H1 (cell line): Measurements from ENCODE around the gene NUDT2.

Experiments
- ATF3 ChIP-seq: IDR thresholded peaks from 2 replicates; pipeline ENCODE4 v1.6.1; 2011; ENCODE audit warnings: low read depth, mild to moderate bottlenecking, low read length; ENCODE audit not compliant: insufficient read depth
- CTCF ChIP-seq, 3 experiments: IDR thresholded peaks; 1 replicate in 2 of 3; 2 replicates in 1 of 3; pipeline versions ENCODE4 v1.5.1 to v1.6.1; 2011; ENCODE audit warnings: low read length in 3 of 3, mild to moderate bottlenecking in 3 of 3, inconsistent platforms in 2 of 3, low read depth in 1 of 3, moderate library complexity in 1 of 3; ENCODE audit not compliant: insufficient read depth in 1 of 3; ENCODE audit errors: control extremely low read depth in 1 of 3
- EP300 ChIP-seq, 2 experiments: IDR thresholded peaks; 1 replicate in 1 of 2; 2 replicates in 1 of 2; pipeline ENCODE4 v1.6.1; 2011 to 2012; ENCODE audit warnings: low read depth in 2 of 2, low read length in 2 of 2, mild to moderate bottlenecking in 2 of 2, borderline replicate concordance in 1 of 2, inconsistent platforms in 1 of 2, moderate library complexity in 1 of 2
- POLR2A ChIP-seq, 2 experiments: IDR thresholded peaks; 1 replicate in 1 of 2; 2 replicates in 1 of 2; pipeline ENCODE4 v1.6.1; 2011; ENCODE audit warnings: low read depth in 2 of 2, low read length in 2 of 2, mild to moderate bottlenecking in 2 of 2; ENCODE audit errors: control extremely low read depth in 1 of 2
- SP1 ChIP-seq: IDR thresholded peaks from 2 replicates; pipeline ENCODE4 v1.6.1; 2011; ENCODE audit warnings: low read depth, low read length
- SRF ChIP-seq: IDR thresholded peaks from 2 replicates; pipeline ENCODE4 v1.6.1; 2011; ENCODE audit warnings: mild to moderate bottlenecking, low read depth, low read length, moderate library complexity
- TEAD4 ChIP-seq: IDR thresholded peaks from 2 replicates; pipeline ENCODE4 v1.6.1; 2012; ENCODE audit warnings: low read depth, low read length, inconsistent platforms, mixed read lengths
- YY1 ChIP-seq: IDR thresholded peaks from 2 replicates; pipeline ENCODE4 v1.6.1; 2011; ENCODE audit warnings: low read depth, mild to moderate bottlenecking, low read length
- ZNF274 ChIP-seq: IDR thresholded peaks from 2 replicates; pipeline ENCODE4 v1.7.0; 2012; ENCODE audit warnings: low read length, borderline replicate concordance; ENCODE audit errors: extremely low read depth

- TF ChIP-seq ATF3: no peak
- no peak for TF ChIP-seq CTCF (IDR thresholded peaks at IDR 0.05; ENCODE audit: control extremely low read depth in 1 of 3, insufficient read depth in 1 of 3, low read depth in 1 of 3, low read length in 3 of 3)
- no peak for TF ChIP-seq SP1
- no peak for TF ChIP-seq EP300 (IDR thresholded peaks at IDR 0.05; ENCODE audit: borderline replicate concordance in 1 of 2, low read depth in 2 of 2, low read length in 2 of 2)
- TF ChIP-seq YY1: no peak
- no peak for TF ChIP-seq POLR2A (IDR thresholded peaks at IDR 0.05; ENCODE audit: control extremely low read depth in 1 of 2, low read depth in 2 of 2, low read length in 2 of 2)
- TF ChIP-seq ZNF274: no peak
- no peak for TF ChIP-seq TEAD4
- no peak for TF ChIP-seq SRF
These were observed 50.7 kb downstream of the NUDT2 start for GRCh38 chr9:34380034-34380510.
